ENCODE results near the gene DENND1A. TPM values are rescaled to one million over a fixed set of nuclear protein-coding genes. Genes with fewer than 3 reads are reported as not detected.

DENND1A gene
- total RNA-seq, 1 donor from 2014 or later, result 24.4 TPM

DNA sequence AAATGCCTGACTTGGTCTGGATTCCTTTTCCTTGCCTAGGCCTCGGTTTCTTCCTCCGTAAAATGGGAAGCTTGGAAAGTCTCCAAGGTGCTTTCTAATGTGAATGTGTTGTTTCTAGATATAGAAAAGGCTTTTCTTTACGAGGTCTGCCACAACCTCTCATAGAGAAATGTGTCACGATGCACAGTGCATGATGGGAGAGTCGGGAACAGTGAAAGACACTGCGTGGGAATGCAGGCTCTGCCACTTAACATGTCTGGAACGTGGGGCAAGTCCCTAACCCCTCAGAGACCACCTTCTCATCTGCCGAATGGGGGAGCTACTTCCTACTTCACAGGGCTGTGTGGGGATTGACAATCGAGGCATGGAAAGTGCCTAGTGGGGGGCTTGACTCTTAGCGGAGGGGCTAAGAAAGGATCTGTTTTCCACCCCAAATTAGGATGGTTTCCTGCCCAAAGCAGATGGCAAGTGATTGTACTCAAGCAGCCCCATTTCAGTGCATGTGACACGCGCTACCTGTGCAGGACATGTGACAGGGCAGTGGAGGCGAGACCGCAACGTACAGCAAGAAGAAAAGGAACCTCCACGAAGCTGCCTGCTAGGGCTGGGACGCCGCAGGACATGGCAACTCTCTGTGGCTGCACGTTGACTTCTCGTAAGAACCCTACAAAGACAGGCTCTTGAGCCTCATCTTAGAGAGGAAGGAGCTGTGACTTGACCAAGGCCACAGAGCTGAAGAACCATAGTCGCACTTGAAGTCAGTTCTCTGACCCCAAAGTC lies 458.7 kb downstream of the DENND1A start:
- DNase-seq (ENCODE audit: low spot score), result no peak

GRCh38 chr9:123470121-123470782 lies 459.7 kb downstream of the DENND1A start:
- DNase-seq (ENCODE audit: low spot score), result no peak

DNA sequence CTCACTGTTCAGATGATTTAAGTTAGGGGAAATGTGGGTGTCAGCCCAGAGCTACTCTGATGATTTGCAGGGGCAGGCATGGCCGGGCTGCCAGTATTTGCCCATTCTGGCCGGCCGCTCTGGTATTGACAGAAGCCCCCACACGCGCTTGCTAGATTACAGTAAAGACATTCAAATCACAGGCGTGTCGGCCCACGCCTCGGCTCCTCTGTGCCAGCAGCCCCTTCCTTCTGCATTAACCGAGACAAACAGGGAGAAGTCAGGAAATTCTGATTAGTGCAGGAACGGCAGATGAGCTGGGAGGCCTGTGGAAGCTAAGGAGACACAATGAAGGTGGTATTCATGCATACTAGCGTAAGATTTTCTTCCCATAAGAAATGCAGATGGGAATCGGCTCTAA lies 460.6 kb downstream of the DENND1A start:
- DNase-seq (ENCODE audit: low spot score), result no peak

GRCh38 chr9:123468541-123468940 lies 461.4 kb downstream of the DENND1A start:
- no peak for DNase-seq (ENCODE audit: low spot score)

GRCh38 chr9:123465304-123465703 lies 464.6 kb downstream of the DENND1A start:
- no peak for DNase-seq (ENCODE audit: low spot score)

- no peak for DNase-seq (ENCODE audit: low spot score)
Measured at GRCh38 chr9:123460091-123460490, 469.8 kb downstream of the DENND1A start.

DNA sequence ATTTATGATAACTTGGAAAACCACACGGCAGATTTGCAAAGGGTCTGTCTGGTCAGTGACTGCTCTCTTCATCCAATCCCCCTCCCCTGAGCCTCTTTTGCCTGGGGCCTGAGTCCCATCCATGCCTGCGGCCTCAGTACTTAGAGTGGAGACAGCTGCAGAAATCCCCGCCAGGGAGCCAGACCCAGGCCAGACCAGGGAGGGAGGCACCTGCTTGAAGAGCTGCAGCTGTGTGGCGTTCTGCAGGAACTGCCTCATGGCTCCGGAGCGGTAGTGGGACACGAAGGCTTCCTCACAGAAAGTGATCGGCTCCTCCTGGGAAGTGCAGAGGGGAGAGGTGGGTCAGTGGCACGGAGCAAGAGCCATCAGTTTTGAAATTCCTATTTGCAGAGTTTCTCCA lies 472.3 kb downstream of the DENND1A start:
- DNase-seq (ENCODE audit: low spot score), result no peak

- no peak for DNase-seq (ENCODE audit: low spot score)
Measured at GRCh38 chr9:123456011-123456410, 473.9 kb downstream of the DENND1A start.

GRCh38 chr9:123455187-123455586 lies 474.7 kb downstream of the DENND1A start:
- DNase-seq (ENCODE audit: low spot score), result no peak

GRCh38 chr9:123454361-123454760 lies 475.6 kb downstream of the DENND1A start:
- DNase-seq (ENCODE audit: low spot score), result no peak

DNA sequence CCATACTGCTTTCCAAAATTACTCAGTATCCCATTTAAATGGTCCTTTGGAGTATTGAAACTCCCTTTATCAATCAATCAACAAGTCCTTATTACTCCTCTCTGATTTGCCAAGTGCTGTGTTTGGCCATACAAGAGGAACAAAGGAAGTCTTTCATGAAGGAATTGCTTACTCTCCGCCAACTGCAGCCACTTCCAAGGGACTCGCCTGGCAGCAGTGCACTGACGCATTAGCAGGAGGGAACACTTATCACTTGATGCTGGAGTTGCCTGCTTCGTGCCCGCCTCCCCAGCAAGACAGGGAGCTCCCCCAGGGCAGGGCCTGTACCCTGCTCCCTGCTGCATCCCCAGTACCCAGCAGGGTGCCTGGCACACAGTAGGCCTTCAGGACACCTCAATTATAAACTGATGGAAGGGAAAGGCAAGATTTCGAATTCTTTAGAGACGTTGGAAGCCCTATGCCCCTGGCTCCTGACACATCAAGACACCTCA lies 476.1 kb downstream of the DENND1A start:
- DNase-seq (ENCODE audit: low spot score), result no peak

GRCh38 chr9:123453076-123453667 lies 476.8 kb downstream of the DENND1A start:
- DNase-seq (ENCODE audit: low spot score), result no peak

DNA sequence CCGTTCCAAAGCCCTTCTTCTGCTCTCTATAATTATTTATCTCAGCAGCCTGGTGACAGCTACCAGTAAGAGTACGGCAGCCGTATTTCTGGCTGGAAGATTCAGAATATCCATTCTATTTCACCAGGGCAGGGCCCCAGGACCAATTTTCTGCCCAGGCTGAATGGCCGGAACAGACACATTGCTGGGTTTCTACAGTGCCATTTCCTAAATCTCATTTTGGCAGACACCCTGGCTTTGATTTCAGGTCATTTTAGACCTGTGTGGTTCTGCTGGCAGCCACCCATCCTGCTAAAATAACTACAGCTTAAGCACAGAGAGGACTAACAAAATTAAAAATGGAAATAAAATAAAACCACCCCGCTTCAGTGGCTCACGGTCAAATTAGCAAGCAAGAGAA lies 478.9 kb downstream of the DENND1A start:
- DNase-seq (ENCODE audit: low spot score), result no peak

DNA sequence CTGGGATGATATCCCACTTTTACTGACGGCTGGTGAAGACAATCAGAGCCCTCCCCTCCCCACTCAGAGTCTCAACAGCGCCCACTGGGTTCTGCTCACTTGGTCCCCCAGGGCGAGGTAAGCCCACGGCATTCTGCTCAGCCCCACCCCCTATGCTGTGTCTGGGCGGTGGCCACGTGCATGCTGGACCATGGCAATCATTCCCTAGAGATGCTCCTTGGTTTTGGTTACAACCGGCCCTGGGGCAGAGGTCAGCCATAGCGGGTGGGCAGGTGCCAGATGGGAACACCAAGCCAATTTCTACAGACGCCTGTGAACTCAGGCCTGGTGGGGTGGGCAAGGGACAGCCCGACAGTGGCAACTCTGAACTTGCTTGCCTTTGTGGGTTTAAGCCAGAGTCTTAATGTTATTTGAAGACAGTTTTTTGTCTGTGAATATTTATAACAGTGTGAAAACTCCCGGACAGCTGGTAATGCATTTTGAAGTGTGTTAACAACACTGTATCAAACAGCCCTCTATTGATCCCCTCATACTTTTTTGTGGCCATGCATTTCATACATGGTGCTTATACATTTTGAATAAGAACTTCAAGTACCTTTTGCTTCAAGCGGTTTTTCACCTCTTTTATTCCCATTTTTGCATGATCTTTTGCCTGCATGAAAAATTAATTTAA lies 479.7 kb downstream of the DENND1A start:
- DNase-seq (ENCODE audit: low spot score), result no peak

DNA sequence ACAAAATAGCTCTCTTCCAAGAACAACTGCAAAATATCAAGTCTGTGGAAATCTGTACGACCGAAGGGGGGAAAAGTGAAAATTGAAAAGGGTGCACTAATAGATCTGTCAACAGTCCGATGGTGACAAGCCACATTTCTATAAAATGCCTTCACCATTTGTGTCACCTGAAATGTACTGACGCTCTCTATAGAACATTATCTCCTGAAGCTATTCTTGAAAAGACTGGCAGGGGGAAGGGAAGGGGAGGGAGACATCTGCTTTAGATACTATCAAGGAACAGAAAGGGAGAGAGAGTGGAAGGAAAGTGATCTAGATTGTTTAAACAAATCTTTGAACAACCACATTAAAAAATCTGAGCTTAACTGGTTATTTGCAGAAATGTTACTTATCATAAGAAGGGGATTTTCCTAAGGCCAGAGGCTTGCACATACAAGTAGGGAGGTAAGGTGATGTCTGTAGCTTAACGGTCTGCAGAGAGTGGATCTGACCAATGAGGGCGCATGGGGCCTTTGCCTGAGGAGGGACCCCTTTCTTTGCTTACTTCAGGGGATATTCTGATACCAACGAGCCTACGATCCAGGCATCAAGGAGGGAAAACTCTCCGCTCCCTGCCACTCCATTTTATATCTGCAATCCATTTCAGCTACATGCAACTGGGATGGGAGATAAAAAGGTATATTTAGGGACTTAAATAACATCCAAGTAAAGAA lies 481.8 kb downstream of the DENND1A start:
- DNase-seq (ENCODE audit: low spot score), result no peak

- DNase-seq (ENCODE audit: low spot score), result no peak
Measured at GRCh38 chr9:123445981-123446610, 483.8 kb downstream of the DENND1A start.

DNA sequence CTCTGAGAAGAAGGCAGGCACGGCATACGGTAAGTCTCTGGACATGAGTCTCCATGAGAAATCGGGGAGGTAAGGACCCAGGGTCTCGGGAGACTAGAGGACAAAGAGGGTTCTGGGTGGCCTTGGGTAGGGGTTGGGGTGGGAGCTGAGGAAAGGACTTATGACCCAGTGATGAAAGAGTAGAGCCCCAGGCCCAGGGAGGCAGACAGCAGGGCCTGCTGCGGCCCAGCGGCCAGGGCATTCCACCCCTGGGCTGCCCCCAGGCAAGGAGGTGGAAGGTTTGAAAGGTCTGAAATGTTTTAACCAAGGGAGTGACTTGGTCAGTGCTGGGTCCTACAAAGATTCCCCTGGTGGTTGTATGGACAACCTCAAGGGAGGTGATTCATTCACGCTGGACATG lies 484.8 kb downstream of the DENND1A start:
- DNase-seq (ENCODE audit: low spot score), result no peak

DNA sequence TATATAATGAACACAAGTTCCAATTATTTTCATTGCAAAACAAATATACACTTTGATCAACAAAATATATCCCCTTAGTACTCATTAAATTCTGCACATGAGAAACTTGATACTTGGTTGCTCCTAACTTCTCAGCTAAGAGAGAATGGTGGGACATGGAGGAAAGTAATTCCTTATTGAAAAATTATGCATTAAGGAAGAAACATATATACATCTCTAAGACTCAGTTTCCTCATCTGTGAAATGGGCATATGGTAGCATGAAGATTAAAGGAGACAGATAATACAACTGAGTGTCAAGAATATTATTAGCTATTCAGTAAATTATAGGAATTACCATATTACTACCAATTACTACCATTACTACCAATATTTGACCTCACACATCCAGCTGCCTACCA lies 488.2 kb downstream of the DENND1A start:
- no peak for DNase-seq (ENCODE audit: low spot score)

DNA sequence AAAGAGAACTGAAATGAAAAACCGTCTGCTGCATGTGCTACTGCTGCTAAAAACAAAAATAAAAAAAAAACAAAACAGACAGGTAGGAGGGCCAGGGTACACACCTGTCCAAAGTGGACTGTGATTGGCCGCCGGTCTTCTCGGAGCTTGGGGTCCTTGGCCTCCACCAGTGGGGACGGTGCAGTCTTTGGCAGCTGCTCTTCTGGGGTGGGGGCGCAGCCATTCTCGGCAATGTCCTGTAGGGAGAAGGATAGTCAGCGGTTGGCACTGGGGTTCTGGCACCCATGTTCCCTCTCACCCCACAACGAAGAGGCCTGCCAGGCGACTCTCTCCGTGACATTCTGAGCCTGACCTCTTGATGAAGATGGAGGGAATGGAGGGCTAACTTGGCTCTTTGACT lies 489.7 kb downstream of the DENND1A start:
- no peak for DNase-seq (ENCODE audit: low spot score)

GRCh38 chr9:123438821-123439220 lies 491.1 kb downstream of the DENND1A start:
- DNase-seq (ENCODE audit: low spot score), result no peak

DNA sequence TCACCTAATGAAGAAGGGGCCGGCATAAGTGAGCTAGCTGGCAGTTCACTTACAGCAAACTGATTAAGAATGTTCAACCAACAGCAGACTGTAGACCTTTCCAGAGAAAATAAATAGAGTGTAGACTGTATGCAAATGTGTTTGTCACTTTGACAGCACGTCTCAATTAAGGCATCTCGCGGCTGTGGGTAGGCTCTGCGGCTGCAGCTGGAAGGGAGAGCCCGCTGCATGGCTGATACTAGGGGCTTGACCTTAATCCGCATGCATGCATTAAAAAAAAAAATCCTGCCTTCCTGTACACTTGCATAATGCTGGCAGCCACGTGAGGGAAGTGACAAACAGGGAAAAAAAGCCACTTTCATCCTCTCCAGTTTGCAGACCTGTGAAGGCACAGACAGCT lies 491.6 kb downstream of the DENND1A start:
- no peak for DNase-seq (ENCODE audit: low spot score)
